SK-N-SH (cell line): ENCODE measurements around the gene PPDPF. TPM values are rescaled to one million over a fixed set of nuclear protein-coding genes. Genes with fewer than 3 reads are reported as not detected.

Experiments
- CTCF ChIA-PET: fragments of 300-600, 350-600 bp; formaldehyde crosslinking; extraction: SDS; loops from one replicate; lab custom pipeline; 2021; lab: Yijun Ruan, JAX
- POLR2A ChIA-PET: fragments of 350-600 bp; sonication (Branson Sonifier 250); formaldehyde crosslinking; extraction: SDS; loops from one replicate; lab custom pipeline; 2020; ENCODE audit warnings: antibody characterized with exemption, inconsistent platforms; lab: Yijun Ruan, JAX
- DNase-seq: peaks from one replicate; pipeline ENCODE4 v3.0.0; 2012
- H2AFZ ChIP-seq: fragments of 200-600 bp; sonication (generic); 2 replicates; pipeline ENCODE4 v1.8.1; 2016; ENCODE audit warnings: antibody characterized with exemption, mild to moderate bottlenecking, low read depth
- H3F3A ChIP-seq: fragments of 200-600 bp; sonication (generic); replicated peaks from 2 replicates; pipeline ENCODE3; 2016; ENCODE audit warnings: antibody characterized with exemption, mild to moderate bottlenecking; ENCODE audit not compliant: insufficient read depth
- H3K27ac ChIP-seq, 2 experiments: fragments of 200-500 bp in 1 of 2; fragments of 200-600 bp in 1 of 2; sonication (Bioruptor generic) in 1 of 2; sonication (generic), shearing (Covaris generic) in 1 of 2; 2 replicates each; pipeline versions ENCODE4 v1.5.1 to v1.6.1; 2014 to 2016; ENCODE audit warnings: low read depth in 2 of 2, inconsistent platforms in 1 of 2, low read length in 1 of 2, mild to moderate bottlenecking in 1 of 2, mixed read lengths in 1 of 2
- H3K27me3 ChIP-seq: fragments of 200-600 bp; sonication (generic), shearing (Covaris generic); 2 replicates; pipeline ENCODE4 v1.6.1; 2016; ENCODE audit warnings: mixed run types; ENCODE audit not compliant: insufficient read depth
- H3K36me3 ChIP-seq, 2 experiments: fragments of 200-500 bp in 1 of 2; fragments of 200-600 bp in 1 of 2; sonication (Bioruptor generic) in 1 of 2; sonication (generic) in 1 of 2; replicated peaks in 1 of 2; 2 replicates each; pipeline versions ENCODE3 to v1.5.1; 2014 to 2016; ENCODE audit warnings: low read length in 1 of 2, mild to moderate bottlenecking in 1 of 2; ENCODE audit not compliant: insufficient read depth in 2 of 2, control insufficient read depth in 1 of 2
- H3K4me1 ChIP-seq, 2 experiments: fragments of 200-500 bp in 1 of 2; fragments of 200-600 bp in 1 of 2; sonication (Bioruptor generic) in 1 of 2; sonication (generic), shearing (Covaris generic) in 1 of 2; 2 replicates each; pipeline versions ENCODE4 v1.5.1 to v1.6.1; 2014 to 2016; ENCODE audit warnings: low read depth in 1 of 2, low read length in 1 of 2, mixed run types in 1 of 2; ENCODE audit not compliant: insufficient read depth in 2 of 2, control insufficient read depth in 1 of 2
- H3K4me2 ChIP-seq: fragments of 200-600 bp; sonication (generic), shearing (Covaris generic); 2 replicates; pipeline ENCODE4 v1.6.1; 2017; ENCODE audit warnings: mixed run types
- H3K4me3 ChIP-seq, 2 experiments: fragments of 200-500 bp in 1 of 2; fragments of 200-600 bp in 1 of 2; sonication (Bioruptor generic) in 1 of 2; sonication (generic), shearing (Covaris generic) in 1 of 2; 2 replicates each; pipeline versions ENCODE4 v1.5.1 to v1.8.1; 2014 to 2016; ENCODE audit warnings: low read depth in 2 of 2, inconsistent platforms in 1 of 2, low read length in 1 of 2, mild to moderate bottlenecking in 1 of 2, mixed read lengths in 1 of 2, moderate library complexity in 1 of 2
- H3K79me2 ChIP-seq: fragments of 200-600 bp; sonication (generic); 2 replicates; pipeline ENCODE4 v1.8.1; 2017; ENCODE audit warnings: mild to moderate bottlenecking; ENCODE audit not compliant: insufficient read depth
- H3K9ac ChIP-seq: fragments of 200-600 bp; sonication (generic); 2 replicates; pipeline ENCODE4 v1.6.1; 2017; ENCODE audit warnings: mixed run types
- H3K9me2 ChIP-seq: fragments of 200-600 bp; sonication (generic); 2 replicates; pipeline ENCODE4 v1.6.1; 2017; ENCODE audit warnings: mixed run types
- H3K9me3 ChIP-seq: fragments of 200-600 bp; sonication (generic); 2 replicates; pipeline ENCODE4 v1.6.1; 2017; ENCODE audit warnings: mixed run types, mild to moderate bottlenecking, moderate library complexity
- H4K20me1 ChIP-seq: fragments of 200-600 bp; sonication (generic); 2 replicates; pipeline ENCODE4 v1.6.1; 2017; ENCODE audit warnings: mild to moderate bottlenecking, mixed run types; ENCODE audit not compliant: insufficient read depth
- CTCF ChIP-seq: fragments of 200-600 bp; sonication (generic); IDR thresholded peaks from 2 replicates; pipeline ENCODE4 v1.6.1; 2017; ENCODE audit warnings: antibody characterized with exemption, mild to moderate bottlenecking, moderate library complexity
- EP300 ChIP-seq, 2 experiments: IDR thresholded peaks; 2 replicates each; pipeline versions ENCODE4 v1.4.0 to v1.6.1; 2012; ENCODE audit warnings: borderline replicate concordance in 1 of 2, low read depth in 1 of 2, low read length in 1 of 2
- JUND ChIP-seq: IDR thresholded peaks from 2 replicates; pipeline ENCODE4 v1.4.0; 2012
- MAX ChIP-seq: IDR thresholded peaks from 2 replicates; pipeline ENCODE4 v1.4.0; 2012; ENCODE audit warnings: low read depth
- RAD21 ChIP-seq: IDR thresholded peaks from 2 replicates; pipeline ENCODE4 v1.6.1; 2012; ENCODE audit warnings: mild to moderate bottlenecking, low read length
- SMC3 ChIP-seq: IDR thresholded peaks from 2 replicates; pipeline ENCODE4 v1.6.1; 2012; ENCODE audit warnings: low read depth, low read length, improper control_type of control experiment
- TAF1 ChIP-seq: IDR thresholded peaks from 2 replicates; pipeline ENCODE4 v1.6.1; 2012; ENCODE audit warnings: low read depth, mild to moderate bottlenecking, low read length, moderate library complexity, borderline replicate concordance
- USF2 ChIP-seq: fragments of 150-350 bp; IDR thresholded peaks from 2 replicates; pipeline ENCODE4 v1.6.1; 2017; ENCODE audit warnings: antibody characterized with exemption, low read length, low read depth, borderline replicate concordance
- WGBS: methylation state at CpG from one replicate; pipeline ENCODE4 v1.1.6; 2017; ENCODE audit warnings: low lambda C conversion rate; 5-methylcytosine and 5-hydroxymethylcytosine counted together
- polyA plus RNA-seq, 3 experiments: library from polyadenylated mRNA; depleted of rRNA; stranded (reverse); fragments of >200 nt; gene quantifications; 2 replicates each; pipeline ENCODE4 v1.2.3, GENCODE V29; 2012
- TF ChIP-seq, protein P1 (sequence below): IDR thresholded peaks from 2 replicates; pipeline ENCODE4 v1.4.0; 2012; ENCODE audit warnings: low read depth, borderline replicate concordance

Gene PPDPF
- polyA plus RNA-seq, 1 of the 3 experiments (the other 2 are of a cell fraction), result 71.4 TPM

DNA sequence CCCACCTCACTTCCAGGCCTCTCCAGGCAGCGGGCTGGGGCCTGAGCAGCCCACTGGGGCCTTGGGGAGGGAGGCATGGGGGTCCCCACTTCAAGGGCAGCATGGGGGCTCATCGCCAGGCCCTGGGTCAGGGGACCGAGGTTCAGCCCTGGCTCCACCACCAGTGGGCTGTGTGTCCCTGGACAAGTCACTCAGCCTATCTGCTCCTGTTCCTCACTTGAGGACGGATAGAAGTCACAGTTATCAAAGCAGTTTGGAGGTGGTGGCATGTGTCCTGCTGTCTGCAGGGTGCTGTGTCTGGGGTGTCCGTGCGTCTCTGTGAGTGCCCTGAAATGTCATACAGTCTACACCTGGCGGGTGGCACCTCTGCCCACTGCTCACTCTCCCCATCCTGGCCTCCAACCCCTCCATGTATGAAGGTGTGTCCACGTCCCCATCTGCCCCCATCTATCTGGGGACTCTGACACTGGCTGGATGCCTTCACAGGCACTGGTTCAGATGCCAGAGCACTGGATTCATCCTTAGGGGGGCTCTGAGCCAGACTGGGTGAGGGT is 25.3 kb upstream of the PPDPF start (continued):
- TF ChIP-seq USF2, result no peak
- TF ChIP-seq, protein P1, sequence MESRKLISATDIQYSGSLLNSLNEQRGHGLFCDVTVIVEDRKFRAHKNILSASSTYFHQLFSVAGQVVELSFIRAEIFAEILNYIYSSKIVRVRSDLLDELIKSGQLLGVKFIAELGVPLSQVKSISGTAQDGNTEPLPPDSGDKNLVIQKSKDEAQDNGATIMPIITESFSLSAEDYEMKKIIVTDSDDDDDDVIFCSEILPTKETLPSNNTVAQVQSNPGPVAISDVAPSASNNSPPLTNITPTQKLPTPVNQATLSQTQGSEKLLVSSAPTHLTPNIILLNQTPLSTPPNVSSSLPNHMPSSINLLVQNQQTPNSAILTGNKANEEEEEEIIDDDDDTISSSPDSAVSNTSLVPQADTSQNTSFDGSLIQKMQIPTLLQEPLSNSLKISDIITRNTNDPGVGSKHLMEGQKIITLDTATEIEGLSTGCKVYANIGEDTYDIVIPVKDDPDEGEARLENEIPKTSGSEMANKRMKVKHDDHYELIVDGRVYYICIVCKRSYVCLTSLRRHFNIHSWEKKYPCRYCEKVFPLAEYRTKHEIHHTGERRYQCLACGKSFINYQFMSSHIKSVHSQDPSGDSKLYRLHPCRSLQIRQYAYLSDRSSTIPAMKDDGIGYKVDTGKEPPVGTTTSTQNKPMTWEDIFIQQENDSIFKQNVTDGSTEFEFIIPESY, result no peak
- TF ChIP-seq TAF1, result no peak
- no peak for TF ChIP-seq RAD21
- no peak for TF ChIP-seq EP300 (IDR thresholded peaks at IDR 0.05; ENCODE audit: borderline replicate concordance in 1 of 2, low read depth in 1 of 2, low read length in 1 of 2)
- TF ChIP-seq JUND, result no peak

GRCh38 chr20:63495741-63496595 is 24.6 kb upstream of the PPDPF start:
- H3K36me3 ChIP-seq, result peaks cover 0 to 6% of the 10 kb centered on the region in 2 experiments
- H3K79me2 ChIP-seq, result no peaks in the 10 kb centered on the region
- H3K4me3 ChIP-seq, result peak overlapping the region; percentile 12 to 52; a peak in 2 of 4 replicates
- peak overlapping the region in 1 of 2 experiments; percentile 62; a peak in 1 of 4 replicates for H3K27ac ChIP-seq
- H3K4me2 ChIP-seq, result no peak overlapping the region
- peak; percentile 90 for DNase-seq
- no peaks in the 10 kb centered on the region for H3K27me3 ChIP-seq
- 64% methylated on average over 21 of the region's 48 CpGs for WGBS
- ChIA-PET POLR2A (interaction anchor here (1.2 to 3.3 kb wide), 6 partner anchors 9 to 42 kb away, joined by 3 to 31 read pairs (median 7); partner anchors contain the start of genes PPDPF and PTK6), CTCF (interaction anchor here (0.7 to 3.4 kb wide), 36 partner anchors 9 to 457 kb away, joined by 3 to 76 read pairs (median 5); partner anchors contain the start of genes KCNQ2, PPDPF and PTK6)
- peaks cover 2% of the 10 kb centered on the region for H3F3A ChIP-seq
- H3K9ac ChIP-seq, result no peak overlapping the region
- H3K9me3 ChIP-seq, result no peaks in the 10 kb centered on the region
- no peaks in the 10 kb centered on the region; the same call in 1 of the 2 replicates for H4K20me1 ChIP-seq
- peaks cover 0 to 30% of the 10 kb centered on the region in 2 experiments; a peak in 1 of 4 replicates for H3K4me1 ChIP-seq
- H3K9me2 ChIP-seq, result no peaks in the 10 kb centered on the region
- H2AFZ ChIP-seq, result no peak overlapping the region; the same call in 1 of the 2 replicates
- no peak for TF ChIP-seq MAX
- peak; percentile 52 for TF ChIP-seq SMC3
- peak; percentile 65 for TF ChIP-seq RAD21
- TF ChIP-seq CTCF, result peak; percentile 91
